Nephron (organoid): ENCODE results near the gene SYP.

Source experiments
- H3K27ac Mint-ChIP-seq, 3 experiments: 2 replicates each; pipeline ENCODE4 v1.8.0; 2020; ENCODE audit warnings: mixed read lengths in 3 of 3, mild to moderate bottlenecking in 2 of 3, moderate library complexity in 1 of 3
- H3K27me3 Mint-ChIP-seq: 2 replicates; pipeline ENCODE4 v1.8.0; 2021; ENCODE audit warnings: low read depth, mild to moderate bottlenecking, moderate library complexity, mixed read lengths
- H3K36me3 Mint-ChIP-seq: 2 replicates; pipeline ENCODE4 v1.8.0; 2020; ENCODE audit warnings: low read depth, mixed read lengths
- H3K4me1 Mint-ChIP-seq: 2 replicates; pipeline ENCODE4 v1.8.0; 2020; ENCODE audit warnings: mixed read lengths
- H3K4me3 Mint-ChIP-seq, 3 experiments: 2 replicates each; pipeline ENCODE4 v1.8.0; 2020; ENCODE audit warnings: mild to moderate bottlenecking in 3 of 3, mixed read lengths in 3 of 3, moderate library complexity in 2 of 3
- H3K9me3 Mint-ChIP-seq: 2 replicates; pipeline ENCODE4 v1.8.0; 2020; ENCODE audit warnings: mixed read lengths
- CTCF ChIP-seq, 3 experiments: fragments of 200-600 bp; sonication (generic); IDR thresholded peaks; one replicate each; pipeline ENCODE4 v1.5.0; 2021; ENCODE audit warnings: antibody characterized with exemption in 3 of 3; ENCODE audit not compliant: unreplicated experiment in 3 of 3

SYP gene

DNA sequence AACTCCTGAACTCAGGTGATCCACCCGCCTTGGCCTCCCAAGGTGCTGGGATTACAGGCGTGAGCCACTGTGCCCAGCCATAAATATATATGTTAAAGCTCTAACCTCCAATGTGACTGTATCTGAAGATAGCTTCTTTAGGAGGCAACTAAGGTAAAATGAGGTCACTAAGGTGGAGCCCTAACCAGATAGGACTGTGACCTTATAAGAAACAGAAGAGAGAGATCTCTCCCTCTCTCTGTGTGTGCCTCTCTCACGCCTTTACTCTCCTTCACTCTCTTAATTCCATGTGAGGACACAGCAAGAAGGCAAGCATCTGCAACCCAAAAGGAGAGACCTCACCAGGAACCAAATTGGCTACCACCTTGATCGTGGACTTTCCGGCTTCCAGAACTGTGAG lies 38.4 kb downstream of the SYP start:
- Mint-ChIP-seq H3K4me3 (peak overlapping the region; percentile 13 to 53 (median 25)), H3K9me3 (peaks cover 5% of the 10 kb centered on the region), H3K36me3 (no peaks in the 10 kb centered on the region), H3K4me1 (peaks cover 8% of the 10 kb centered on the region), H3K27me3 (peaks cover 23% of the 10 kb centered on the region), H3K27ac (peak overlapping the region in 1 of 3 experiments; percentile 18)
- no peak for TF ChIP-seq CTCF (IDR thresholded peaks at IDR 0.05; ENCODE audit: unreplicated experiment in 3 of 3)

- no peak for TF ChIP-seq CTCF (IDR thresholded peaks at IDR 0.05; ENCODE audit: unreplicated experiment in 3 of 3)
- peaks cover 6% of the 10 kb centered on the region for H3K4me1 Mint-ChIP-seq
- peaks cover 3% of the 10 kb centered on the region for H3K9me3 Mint-ChIP-seq
- H3K4me3 Mint-ChIP-seq: no peak overlapping the region
- no peak overlapping the region for H3K27ac Mint-ChIP-seq
- peaks cover 22% of the 10 kb centered on the region for H3K27me3 Mint-ChIP-seq
- no peaks in the 10 kb centered on the region for H3K36me3 Mint-ChIP-seq
These were observed 39.1 kb downstream of the SYP start for GRCh38 chrX:49160908-49161307.

DNA sequence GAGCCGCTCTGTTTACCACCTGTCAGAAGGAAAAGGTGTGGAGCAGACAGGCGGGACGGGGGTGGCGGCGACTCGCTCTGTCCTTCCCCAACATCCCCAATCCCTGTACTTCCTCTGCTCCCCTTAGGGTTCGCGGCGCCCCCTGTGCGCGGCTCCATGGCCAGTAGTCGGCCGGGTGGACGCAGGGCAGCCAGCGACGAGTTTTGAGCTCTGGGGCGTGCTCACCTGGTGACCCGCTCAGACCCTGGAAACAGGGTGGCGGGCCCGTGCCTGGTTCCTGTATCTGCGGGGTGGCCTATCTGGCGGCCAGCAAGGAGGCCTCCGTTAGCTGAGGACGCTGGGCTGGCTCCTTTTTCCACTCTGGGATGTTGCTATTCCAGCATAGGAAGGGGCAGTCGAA lies 42.8 kb downstream of the SYP start:
- no peaks in the 10 kb centered on the region for H3K4me1 Mint-ChIP-seq
- no peaks in the 10 kb centered on the region for H3K36me3 Mint-ChIP-seq
- peaks cover 18% of the 10 kb centered on the region for H3K27me3 Mint-ChIP-seq
- peak overlapping the region; percentile 61 to 66 (median 63) for H3K4me3 Mint-ChIP-seq
- peaks cover 9% of the 10 kb centered on the region for H3K9me3 Mint-ChIP-seq
- peak overlapping the region in 2 of 3 experiments; percentile 40 to 60 for H3K27ac Mint-ChIP-seq
- no peak for TF ChIP-seq CTCF (IDR thresholded peaks at IDR 0.05; ENCODE audit: unreplicated experiment in 3 of 3)

DNA sequence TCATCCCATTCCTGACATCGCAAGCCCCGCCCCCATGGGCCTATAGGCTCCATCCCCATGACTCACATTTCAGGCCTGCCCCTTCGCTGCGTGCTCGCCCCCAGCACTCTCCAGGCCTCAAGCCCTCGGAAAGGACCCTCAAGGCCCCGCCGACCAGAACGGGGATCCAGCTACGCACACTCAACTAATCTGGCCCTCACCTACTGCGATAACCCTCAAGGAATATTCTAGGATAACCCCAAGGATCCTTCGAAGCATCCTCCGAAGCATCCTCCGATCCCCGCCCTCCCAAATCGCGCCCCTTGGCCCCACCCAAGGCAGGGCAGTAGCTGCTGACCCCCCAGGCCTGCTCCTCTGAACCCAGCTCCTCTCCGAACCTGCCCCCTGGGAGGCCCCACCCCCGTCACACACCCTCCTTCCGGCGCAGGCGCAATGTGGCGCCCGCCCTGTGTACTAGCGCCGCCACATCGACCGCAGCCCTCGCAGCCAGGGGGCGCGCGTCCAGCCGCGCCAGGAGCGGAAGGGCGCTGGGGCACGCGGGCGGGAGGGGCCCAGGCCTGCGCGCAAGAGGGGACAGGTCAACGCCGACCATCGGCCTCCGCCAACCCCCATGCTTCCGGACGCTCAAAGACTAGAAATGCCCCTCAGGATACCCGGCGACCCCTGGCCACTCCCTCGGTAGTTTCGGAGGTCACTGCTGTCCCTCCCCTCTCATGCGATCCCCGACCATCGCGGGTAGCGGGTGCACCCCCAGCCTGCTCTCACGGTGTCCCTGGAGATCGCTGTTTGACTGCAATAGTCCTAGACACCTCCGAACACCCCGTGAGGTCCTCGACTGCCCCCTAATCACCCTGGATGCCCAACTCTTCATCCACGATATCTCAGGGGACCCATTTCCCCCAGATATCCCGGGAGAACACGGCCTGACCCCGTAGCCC lies 43.8 kb downstream of the SYP start:
- Mint-ChIP-seq H3K9me3 (peaks cover 12% of the 10 kb centered on the region), H3K4me1 (no peaks in the 10 kb centered on the region), H3K4me3 (peak overlapping the region; percentile 81 to 92 (median 84)), H3K27ac (peak overlapping the region; percentile 98 to 100 (median 99)), H3K27me3 (peaks cover 13% of the 10 kb centered on the region), H3K36me3 (no peaks in the 10 kb centered on the region)
- TF ChIP-seq CTCF (IDR thresholded peaks at IDR 0.05; ENCODE audit: unreplicated experiment in 3 of 3): peak; percentile 59 to 70 (median 64)

- Mint-ChIP-seq H3K36me3 (no peaks in the 10 kb centered on the region), H3K27me3 (peaks cover 13% of the 10 kb centered on the region), H3K4me1 (no peaks in the 10 kb centered on the region), H3K4me3 (peak overlapping the region; percentile 81 to 92 (median 84)), H3K9me3 (peaks cover 15% of the 10 kb centered on the region), H3K27ac (peak overlapping the region; percentile 98 to 100 (median 99))
- no peak for TF ChIP-seq CTCF (IDR thresholded peaks at IDR 0.05; ENCODE audit: unreplicated experiment in 3 of 3)
These were observed 44.6 kb downstream of the SYP start for GRCh38 chrX:49155243-49155899.
